MM.1S (cell line): ENCODE results near the gene HOXA6.

Experiments used
- EZH2 ChIP-seq: fragments of 300-600 bp; sonication (generic); optimal IDR thresholded peaks from 2 replicates; pipeline ENCODE3; 2017; ENCODE audit warnings: low read depth, mild to moderate bottlenecking, antibody characterized with exemption, low read length, mixed read lengths
- TF ChIP-seq, protein P1 (sequence below): fragments of 300-600 bp; sonication (generic); IDR thresholded peaks from 2 replicates; pipeline ENCODE4 v1.5.1; 2016; ENCODE audit warnings: antibody characterized with exemption, low read length, mixed read lengths

DNA sequence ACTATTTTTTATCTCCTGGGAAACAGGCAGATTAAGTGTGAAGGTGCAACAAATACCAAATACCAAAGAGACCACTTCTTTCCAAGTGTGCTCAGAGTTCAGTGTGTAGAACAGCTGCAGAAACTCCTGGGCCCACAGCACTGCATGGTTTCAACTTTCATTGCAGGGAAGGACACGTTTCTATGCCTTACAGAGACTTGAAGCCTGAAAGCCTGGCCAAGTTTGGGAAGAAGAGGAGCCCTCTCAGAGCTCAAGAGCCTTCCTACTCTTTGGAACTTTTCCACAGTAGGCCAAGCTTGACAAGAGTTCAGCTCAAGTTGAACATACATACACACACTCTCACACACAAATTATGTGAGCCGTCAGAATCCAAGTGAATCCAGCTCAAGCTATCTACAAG lies 19.5 kb downstream of the HOXA6 start:
- TF ChIP-seq, protein P1, sequence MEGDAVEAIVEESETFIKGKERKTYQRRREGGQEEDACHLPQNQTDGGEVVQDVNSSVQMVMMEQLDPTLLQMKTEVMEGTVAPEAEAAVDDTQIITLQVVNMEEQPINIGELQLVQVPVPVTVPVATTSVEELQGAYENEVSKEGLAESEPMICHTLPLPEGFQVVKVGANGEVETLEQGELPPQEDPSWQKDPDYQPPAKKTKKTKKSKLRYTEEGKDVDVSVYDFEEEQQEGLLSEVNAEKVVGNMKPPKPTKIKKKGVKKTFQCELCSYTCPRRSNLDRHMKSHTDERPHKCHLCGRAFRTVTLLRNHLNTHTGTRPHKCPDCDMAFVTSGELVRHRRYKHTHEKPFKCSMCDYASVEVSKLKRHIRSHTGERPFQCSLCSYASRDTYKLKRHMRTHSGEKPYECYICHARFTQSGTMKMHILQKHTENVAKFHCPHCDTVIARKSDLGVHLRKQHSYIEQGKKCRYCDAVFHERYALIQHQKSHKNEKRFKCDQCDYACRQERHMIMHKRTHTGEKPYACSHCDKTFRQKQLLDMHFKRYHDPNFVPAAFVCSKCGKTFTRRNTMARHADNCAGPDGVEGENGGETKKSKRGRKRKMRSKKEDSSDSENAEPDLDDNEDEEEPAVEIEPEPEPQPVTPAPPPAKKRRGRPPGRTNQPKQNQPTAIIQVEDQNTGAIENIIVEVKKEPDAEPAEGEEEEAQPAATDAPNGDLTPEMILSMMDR = no peak
- TF ChIP-seq EZH2 = no peak
